HFFc6 (cell line): ENCODE results near the gene ZNF428. TPM values are rescaled to one million over a fixed set of nuclear protein-coding genes. Genes with fewer than 3 reads are reported as not detected.

Source experiments
- DNase-seq: peaks from one replicate; pipeline ENCODE4 v3.0.0-alpha.2; 2018
- H3K27ac Mint-ChIP-seq: 2 replicates; pipeline ENCODE4 v1.8.0; 2020; ENCODE audit warnings: mild to moderate bottlenecking, mixed read lengths
- H3K27me3 Mint-ChIP-seq: 2 replicates; pipeline ENCODE4 v1.8.0; 2021; ENCODE audit warnings: mild to moderate bottlenecking, moderate library complexity, mixed read lengths; ENCODE audit not compliant: insufficient read depth
- H3K36me3 Mint-ChIP-seq: 2 replicates; pipeline ENCODE4 v1.8.0; 2021; ENCODE audit warnings: low read depth, mixed read lengths
- H3K4me1 Mint-ChIP-seq: 2 replicates; pipeline ENCODE4 v1.8.0; 2020; ENCODE audit warnings: low read depth, mixed read lengths
- H3K4me3 Mint-ChIP-seq: 2 replicates; pipeline ENCODE4 v1.8.0; 2020; ENCODE audit warnings: mild to moderate bottlenecking, moderate library complexity, mixed read lengths
- H3K9me3 Mint-ChIP-seq: 2 replicates; pipeline ENCODE4 v1.8.0; 2020; ENCODE audit warnings: mild to moderate bottlenecking, mixed read lengths
- total RNA-seq, 6 experiments: library from RNA; stranded (reverse); fragmentation: NEBNext Ultra II Directional; extraction: Animal tissue kit (Norgen Biotek cat#: 25700); gene quantifications; 2 replicates in 1 of 6; 3 replicates in 5 of 6; pipeline ENCODE4 v1.2.3, GENCODE V29; 2021
- TF ChIP-seq, protein P1 (sequence below): fragments of 200-600 bp; sonication (generic); IDR thresholded peaks from 2 replicates; pipeline ENCODE4 v1.5.0; 2021; ENCODE audit warnings: antibody characterized with exemption, mild to moderate bottlenecking

The ZNF428 gene
- total RNA-seq, 6 experiments from 2014 or later, result 32.2 to 42.2 (median 37.3) TPM

DNA sequence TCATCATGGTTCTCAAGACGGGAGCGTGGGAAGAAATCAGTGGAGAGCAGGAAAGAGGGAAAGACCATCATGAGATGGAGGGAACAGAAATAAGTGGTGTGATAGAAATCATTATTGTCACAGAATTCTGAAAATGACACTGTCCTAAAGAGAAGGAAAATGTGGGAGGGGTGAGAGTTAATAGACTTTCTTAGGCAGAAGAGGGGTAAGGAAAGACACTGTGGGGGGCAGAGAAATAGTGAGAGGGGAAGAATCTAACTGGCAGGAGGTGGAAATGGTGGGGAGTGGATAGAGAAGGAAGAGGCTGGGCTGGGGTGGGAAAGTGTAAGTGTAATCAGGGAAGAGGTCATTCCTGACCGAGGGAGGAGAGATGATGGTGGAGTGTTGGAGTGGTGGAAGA is 40.6 kb downstream of the ZNF428 start:
- Mint-ChIP-seq H3K4me1 (peaks cover 8% of the 10 kb centered on the region; the same call in 1 of the 2 replicates), H3K27ac (no peak overlapping the region), H3K36me3 (no peaks in the 10 kb centered on the region), H3K4me3 (no peak overlapping the region), H3K27me3 (peaks cover 7% of the 10 kb centered on the region), H3K9me3 (no peaks in the 10 kb centered on the region)
- TF ChIP-seq, protein P1, sequence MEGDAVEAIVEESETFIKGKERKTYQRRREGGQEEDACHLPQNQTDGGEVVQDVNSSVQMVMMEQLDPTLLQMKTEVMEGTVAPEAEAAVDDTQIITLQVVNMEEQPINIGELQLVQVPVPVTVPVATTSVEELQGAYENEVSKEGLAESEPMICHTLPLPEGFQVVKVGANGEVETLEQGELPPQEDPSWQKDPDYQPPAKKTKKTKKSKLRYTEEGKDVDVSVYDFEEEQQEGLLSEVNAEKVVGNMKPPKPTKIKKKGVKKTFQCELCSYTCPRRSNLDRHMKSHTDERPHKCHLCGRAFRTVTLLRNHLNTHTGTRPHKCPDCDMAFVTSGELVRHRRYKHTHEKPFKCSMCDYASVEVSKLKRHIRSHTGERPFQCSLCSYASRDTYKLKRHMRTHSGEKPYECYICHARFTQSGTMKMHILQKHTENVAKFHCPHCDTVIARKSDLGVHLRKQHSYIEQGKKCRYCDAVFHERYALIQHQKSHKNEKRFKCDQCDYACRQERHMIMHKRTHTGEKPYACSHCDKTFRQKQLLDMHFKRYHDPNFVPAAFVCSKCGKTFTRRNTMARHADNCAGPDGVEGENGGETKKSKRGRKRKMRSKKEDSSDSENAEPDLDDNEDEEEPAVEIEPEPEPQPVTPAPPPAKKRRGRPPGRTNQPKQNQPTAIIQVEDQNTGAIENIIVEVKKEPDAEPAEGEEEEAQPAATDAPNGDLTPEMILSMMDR, result no peak
- DNase-seq, result no peak

DNA sequence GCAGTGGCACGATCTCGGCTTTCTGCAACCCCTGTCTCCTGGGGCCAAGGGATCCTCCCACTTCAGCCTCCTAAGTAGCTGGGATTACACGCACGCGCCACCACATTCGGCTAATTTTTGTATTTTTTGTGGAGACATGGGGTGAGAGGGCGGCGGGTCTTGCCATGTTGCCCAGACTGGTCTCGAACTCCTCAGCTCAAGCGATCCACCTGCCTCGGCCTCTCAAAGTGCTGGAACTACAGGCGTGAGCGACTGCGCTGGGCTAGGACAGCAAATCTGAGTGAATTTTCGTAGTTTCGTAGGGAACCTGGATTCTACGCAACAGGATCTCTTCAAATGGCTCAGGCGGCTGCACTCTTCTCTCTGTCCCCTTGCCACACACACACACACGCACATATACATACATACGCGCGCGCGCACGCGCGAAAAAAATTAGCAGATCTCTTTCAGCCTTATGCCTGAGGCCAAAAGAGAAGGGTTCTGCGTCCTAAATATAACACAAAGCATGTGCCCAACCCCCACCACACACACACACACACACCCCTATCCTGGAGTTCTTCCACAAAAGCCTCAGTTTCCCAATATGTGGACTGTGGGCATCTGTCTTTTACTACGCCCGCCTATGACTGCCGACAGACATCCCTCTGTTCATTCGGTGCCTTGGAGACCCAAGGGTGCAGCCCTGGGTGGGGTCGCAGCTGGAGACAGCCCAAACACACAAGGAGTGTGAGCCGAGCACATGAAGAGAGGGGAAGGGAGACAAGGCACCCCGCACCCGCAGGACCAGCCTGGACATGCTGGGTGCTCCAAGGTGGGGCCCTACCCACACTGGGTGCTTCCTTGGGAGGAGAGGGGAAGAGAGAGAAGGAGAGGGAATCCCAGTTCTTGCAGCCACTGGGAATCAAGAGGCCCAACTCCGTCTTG is 43.2 kb downstream of the ZNF428 start:
- no peaks in the 10 kb centered on the region for H3K36me3 Mint-ChIP-seq
- DNase-seq, result no peak
- TF ChIP-seq, protein P1, result no peak
- peak overlapping the region; percentile 100 for H3K4me3 Mint-ChIP-seq
- no peaks in the 10 kb centered on the region for H3K9me3 Mint-ChIP-seq
- H3K27me3 Mint-ChIP-seq, result peaks cover 7% of the 10 kb centered on the region
- H3K4me1 Mint-ChIP-seq, result peaks cover 18% of the 10 kb centered on the region
- peak overlapping the region; percentile 96 for H3K27ac Mint-ChIP-seq

DNA sequence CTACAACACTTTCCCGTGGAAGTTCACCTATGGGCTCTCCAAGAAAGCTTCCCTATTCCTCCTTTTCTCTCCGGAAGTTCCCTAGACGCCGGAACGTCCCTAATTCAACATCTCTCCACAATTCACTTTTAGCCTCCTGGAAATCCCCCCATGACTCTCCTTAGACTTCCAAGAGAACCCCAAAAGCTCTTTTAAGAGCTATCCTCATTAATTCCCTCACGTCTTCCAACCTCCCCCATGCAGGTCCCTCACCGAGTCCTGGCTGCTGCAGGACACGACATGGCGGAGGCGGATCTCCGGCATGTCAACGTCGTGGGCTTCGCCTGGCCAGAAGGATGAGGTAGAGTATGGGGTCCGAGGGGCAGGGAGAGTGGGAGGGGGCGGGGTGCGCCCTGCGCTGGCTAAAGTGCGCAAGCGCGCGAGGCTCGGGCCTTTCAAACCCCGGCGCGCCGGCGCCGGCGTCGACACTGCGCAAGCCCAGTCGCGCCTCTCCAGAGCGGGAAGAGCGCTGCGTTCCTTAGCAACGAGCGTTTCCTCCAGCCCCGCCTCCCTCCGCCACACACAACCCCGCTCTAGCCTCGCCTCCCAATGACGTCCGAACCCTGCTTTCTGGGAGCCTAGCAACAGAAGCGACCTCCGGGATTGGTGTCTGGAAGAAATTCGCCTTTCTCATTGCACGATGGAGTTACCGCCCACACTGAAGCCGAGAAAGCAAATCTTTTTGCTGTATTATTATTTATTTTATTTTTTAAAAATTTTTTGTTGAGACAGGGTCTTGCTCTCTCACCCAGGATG is 44.1 kb downstream of the ZNF428 start, which contains the start of the genes PINLYP and XRCC1:
PINLYP (plus strand) TSS at position 646 of the 795 bp plus-strand sequence. CDS start 1,391 bp downstream, outside the sequence.
XRCC1 (minus strand) TSS at position 372 of the 795 bp plus-strand sequence; CDS start at position 303, 69 bp downstream.
- TF ChIP-seq, protein P1, result no peak; the same call in 1 of the 2 replicates
- H3K4me1 Mint-ChIP-seq, result peaks cover 27% of the 10 kb centered on the region

DNA sequence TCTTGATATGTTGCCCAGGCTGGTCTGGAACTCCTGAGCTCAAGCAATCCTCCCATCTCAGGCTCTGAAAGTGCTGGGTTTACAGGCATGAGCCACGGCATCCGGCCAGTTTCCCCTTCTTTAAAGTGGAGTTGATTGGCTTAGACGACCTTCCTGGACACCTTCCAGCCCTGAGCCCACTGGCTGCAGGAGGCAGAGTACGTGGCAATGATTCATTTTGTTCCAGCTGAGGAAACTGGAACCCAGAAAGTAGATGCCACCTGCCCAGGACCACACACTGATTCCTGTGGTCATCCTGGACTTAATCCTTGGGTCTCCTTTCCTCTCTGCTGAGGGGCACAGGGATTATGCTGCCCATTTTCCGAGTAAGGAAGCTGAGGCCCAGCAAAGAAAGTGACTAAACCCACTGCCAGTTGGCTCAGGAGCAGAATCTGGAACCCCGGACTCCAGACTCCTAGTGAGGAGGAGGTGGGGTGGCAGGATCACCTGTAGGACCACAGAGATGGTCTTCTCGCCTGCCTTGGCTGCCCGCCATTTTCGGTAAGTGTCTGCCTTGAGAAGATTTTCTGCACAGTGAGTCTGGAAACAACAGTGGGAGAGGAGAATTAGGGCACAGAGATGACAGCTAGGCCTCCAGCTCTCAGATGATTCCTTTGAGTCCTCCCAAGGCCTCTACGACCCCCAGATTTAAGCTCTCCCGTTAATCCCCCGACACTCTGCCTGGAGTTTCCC is 44.8 kb downstream of the ZNF428 start:
- no peak for DNase-seq
- H3K27ac Mint-ChIP-seq, result peak overlapping the region; percentile 96
- H3K9me3 Mint-ChIP-seq, result no peaks in the 10 kb centered on the region
- no peaks in the 10 kb centered on the region for H3K36me3 Mint-ChIP-seq
- TF ChIP-seq, protein P1, result no peak
- peaks cover 7% of the 10 kb centered on the region for H3K27me3 Mint-ChIP-seq
- H3K4me1 Mint-ChIP-seq, result peaks cover 33% of the 10 kb centered on the region
- peak overlapping the region; percentile 100 for H3K4me3 Mint-ChIP-seq

More for the DNA sequence above, 44.1 kb downstream of the ZNF428 start, which contains the start of the genes PINLYP and XRCC1:
- Mint-ChIP-seq H3K27me3 (peaks cover 7% of the 10 kb centered on the region), H3K36me3 (no peaks in the 10 kb centered on the region), H3K27ac (peak within 1 kb of the TSS; percentile 96), H3K9me3 (no peaks in the 10 kb centered on the region), H3K4me3 (peak within 1 kb of the TSS; percentile 100)
- DNase-seq, result peak; percentile 98

DNA sequence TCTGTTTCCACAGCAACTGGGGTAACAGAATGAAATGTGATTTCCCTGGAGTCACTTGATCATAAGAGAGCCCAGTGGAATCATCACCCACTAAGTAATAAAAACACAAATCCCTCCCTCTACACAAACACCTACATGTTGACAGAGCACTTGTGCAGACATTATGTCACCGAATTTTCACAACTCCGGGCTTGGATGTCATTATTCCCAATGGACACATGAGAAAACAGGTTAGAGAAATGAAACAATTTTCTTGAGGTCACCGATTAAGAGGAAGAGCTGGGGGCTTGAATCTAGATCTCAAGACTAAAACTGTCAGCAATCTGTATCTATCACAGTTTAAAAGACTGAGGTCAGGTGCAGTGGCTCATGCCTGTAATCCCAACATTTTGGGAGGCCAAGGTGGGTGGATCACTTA is 47.2 kb downstream of the ZNF428 start:
- Mint-ChIP-seq H3K9me3 (no peaks in the 10 kb centered on the region), H3K4me1 (peaks cover 33% of the 10 kb centered on the region), H3K27me3 (peaks cover 5% of the 10 kb centered on the region), H3K36me3 (no peaks in the 10 kb centered on the region), H3K4me3 (no peak overlapping the region), H3K27ac (no peak overlapping the region; the same call in 1 of the 2 replicates)
- TF ChIP-seq, protein P1, result no peak
- DNase-seq, result no peak
